GM18858 (cell line): ENCODE data around the gene PTPN14.

Experiments
- ATAC-seq: cut with Tn5 transposase; IDR thresholded peaks from one replicate; pipeline ENCODE4 v1.9.1; 2021; ENCODE audit not compliant: unreplicated experiment

PTPN14 gene

GRCh38 chr1:214569357-214570004 is 18.1 kb upstream of the PTPN14 start:
- no peak for ATAC-seq

- ATAC-seq: no peak
Observed at GRCh38 chr1:214568328-214568727, 16.9 kb upstream of the PTPN14 start.

GRCh38 chr1:214567481-214567980 is 16.1 kb upstream of the PTPN14 start:
- no peak for ATAC-seq

DNA sequence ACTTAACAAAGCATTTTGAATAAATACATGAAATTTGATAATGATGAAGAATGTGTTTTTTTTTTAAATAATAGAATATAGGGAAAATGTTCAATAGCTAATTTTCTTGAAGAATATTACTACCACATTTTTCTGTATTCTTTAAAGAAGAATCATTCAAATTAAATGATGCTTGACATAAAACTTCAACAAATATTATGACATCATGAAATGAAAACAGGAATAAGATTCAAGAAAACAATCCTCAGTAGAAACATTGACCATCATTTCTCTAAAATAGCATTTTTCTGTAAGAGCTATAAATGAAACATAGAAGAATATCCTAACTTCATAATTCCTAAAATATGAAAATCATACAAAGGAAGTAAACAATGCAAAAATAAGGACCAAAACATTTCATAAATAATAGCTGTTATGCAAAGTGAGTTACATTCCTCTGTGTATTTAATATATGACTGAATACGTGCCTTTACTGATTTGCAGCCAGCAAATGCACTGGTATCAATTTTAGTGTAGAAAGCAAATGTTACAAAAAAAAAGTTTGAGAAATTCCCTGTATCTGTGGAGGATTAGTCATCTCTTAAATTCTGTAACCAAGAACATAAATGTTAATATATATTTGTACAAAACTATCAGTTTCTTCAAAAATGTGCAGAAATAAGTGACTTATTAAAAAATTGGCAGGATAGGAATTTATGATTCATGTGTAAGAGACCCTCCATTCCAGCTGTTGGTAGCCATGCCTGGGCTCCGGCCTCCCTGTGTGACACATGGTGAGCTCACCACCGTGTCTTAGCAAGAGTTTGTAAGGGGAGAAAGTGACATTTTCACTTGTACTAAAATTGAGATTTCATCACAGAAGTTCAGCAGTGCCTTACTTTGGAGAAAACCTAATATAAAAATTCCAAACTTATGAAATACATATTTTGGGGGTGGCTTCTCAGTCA is 15.0 kb upstream of the PTPN14 start:
- ATAC-seq: no peak

DNA sequence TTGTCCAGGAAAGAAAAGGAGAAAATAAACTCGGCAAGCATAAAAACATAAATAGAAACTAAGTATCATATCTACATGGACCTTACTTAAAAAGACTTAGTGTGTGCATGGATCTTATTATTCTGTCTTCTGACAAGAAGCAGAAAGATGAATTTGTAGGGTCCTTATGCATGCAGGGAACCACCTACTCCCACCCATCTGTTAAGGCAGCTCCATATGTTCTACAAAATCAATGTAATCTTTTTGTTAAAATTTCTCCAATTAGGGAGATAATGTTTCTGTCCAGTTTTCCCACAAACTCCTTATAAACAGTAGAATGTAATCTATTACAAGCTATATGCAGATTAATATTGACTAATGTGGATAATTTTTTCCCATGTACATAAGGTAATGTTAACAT is 13.9 kb upstream of the PTPN14 start:
- ATAC-seq: no peak

DNA sequence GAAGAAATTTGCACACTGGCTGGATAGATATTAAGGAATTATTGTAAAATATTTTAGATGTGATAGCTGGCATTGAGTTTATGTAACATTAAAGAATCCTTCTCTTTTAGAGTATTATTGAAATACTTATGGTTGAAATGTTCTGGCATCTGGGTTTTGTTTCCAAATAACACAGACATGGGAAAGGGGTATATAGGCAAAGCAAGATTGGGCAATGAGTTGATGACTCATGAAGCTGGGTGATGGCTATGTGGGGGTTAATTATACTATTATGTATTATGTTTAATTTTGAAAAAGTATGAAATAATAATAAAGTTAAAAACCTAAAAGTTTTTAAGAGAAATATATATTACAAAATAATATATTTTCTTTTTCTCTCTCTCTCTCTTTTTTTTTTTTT is 12.5 kb upstream of the PTPN14 start:
- no peak for ATAC-seq

- ATAC-seq: no peak
Observed at GRCh38 chr1:214557952-214558735, 6.7 kb upstream of the PTPN14 start.

DNA sequence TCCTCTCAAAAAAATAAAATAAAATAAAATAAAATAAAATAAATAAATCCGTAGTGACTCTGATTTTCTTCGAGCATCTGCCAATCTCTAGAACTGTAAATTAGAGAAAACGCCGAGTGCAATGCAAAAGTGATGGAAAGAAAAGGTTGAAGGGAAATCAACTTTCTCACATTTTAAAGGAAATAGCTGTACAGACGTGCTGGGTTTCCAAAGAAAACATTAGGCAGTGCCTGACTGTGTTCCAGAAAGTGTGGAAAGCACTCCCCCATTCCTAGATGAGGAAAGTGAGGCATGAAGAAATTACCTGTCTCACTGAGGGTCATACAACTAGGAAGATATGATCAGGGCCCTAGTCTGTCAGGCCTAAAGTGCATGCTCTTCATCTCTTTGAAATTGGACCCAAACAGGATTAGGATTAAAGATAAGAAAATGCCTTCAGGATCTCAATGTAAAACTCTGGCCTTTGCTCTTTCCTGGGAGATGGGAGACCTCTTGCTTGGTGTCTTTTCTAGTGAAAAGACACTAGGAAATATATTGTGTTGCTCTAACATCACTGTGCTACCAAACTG is 1.8 kb upstream of the PTPN14 start:
- no peak for ATAC-seq

DNA sequence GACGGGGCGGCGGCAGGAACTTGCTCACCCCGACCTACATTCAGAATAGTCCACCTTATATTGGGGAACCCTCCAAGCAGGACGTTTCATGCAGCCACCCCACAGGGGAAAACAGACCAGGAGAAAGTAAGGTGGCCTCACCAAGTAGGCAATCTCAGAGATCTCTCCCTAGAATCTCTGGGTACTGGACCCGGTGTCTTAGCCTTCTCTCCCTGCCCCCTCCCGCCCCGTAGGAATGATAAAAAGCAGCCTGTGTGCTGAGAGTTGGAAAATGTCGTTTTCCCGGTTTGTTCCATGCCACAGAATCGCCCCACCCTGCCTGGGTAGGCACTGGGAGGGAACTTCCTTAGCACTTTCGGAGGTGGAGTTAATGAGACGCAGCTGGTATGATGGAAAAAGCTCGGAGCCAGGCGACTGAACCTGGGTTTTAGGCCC is 789 bp upstream of the PTPN14 start:
- ATAC-seq: no peak

- no peak for ATAC-seq
Observed at GRCh38 chr1:214550857-214551435, 456 bp downstream of the PTPN14 start.

DNA sequence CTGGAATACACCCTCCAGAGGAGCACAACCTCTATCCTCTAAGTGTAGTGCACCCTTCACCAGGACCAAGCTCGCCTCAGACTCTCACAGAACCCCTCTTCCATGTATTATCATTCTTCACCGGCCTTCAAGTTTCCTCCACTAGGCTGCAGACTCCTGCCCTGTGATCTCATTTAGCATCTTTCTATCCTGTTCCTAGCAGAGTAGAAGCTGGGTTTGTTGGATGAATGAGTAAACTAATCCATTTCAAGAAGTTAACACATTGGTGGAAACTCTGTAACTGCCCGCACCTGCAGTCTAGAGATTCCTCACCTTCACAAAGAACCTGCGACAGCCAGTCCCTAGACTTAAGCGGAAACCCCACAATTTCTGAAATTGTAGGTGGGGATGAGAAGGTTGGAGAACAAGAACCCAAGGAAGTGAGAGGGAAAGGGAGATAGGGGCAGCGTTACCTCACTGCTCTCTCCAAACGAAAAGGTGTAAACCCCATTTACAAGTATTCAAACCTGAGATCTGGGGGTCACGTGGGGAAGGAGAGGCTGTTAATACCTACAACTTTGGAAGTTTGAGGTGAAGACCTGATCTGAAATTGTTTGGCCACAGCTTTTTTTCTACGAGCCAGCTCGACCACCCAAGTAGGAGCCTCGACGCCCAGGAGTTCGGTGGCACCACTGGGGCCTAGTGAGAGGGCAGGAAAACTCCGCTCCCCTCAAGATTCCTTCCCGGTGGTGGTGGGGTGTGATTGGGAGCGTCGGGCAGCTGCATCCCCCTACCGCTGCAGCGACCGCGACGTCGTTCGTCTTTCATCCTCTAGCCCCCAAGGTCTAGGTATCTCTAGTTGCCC is 1.2 kb downstream of the PTPN14 start:
- no peak for ATAC-seq

DNA sequence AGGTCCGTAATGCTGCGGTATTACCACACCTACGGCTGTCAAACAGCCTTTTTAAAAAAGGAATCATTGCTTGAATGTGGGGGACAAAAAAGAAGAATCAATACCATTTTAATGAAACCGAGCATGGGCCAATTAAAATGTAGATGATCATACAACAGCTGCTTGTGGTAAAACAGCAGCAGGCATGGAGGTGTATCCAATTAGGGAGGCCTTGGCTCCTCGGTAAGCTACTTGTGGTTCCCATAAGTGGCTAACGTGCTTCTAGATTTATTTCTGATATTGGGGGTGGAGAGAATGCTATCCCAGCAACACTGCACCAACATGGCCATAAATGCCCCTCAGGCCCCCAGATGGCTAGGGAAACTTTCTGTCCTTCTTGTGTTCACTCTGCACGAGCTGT is 1.8 kb downstream of the PTPN14 start:
- ATAC-seq: no peak

GRCh38 chr1:214548988-214549387 is 2.4 kb downstream of the PTPN14 start:
- no peak for ATAC-seq

GRCh38 chr1:214548271-214548670 is 3.1 kb downstream of the PTPN14 start:
- no peak for ATAC-seq

GRCh38 chr1:214547747-214548146 is 3.7 kb downstream of the PTPN14 start:
- no peak for ATAC-seq

DNA sequence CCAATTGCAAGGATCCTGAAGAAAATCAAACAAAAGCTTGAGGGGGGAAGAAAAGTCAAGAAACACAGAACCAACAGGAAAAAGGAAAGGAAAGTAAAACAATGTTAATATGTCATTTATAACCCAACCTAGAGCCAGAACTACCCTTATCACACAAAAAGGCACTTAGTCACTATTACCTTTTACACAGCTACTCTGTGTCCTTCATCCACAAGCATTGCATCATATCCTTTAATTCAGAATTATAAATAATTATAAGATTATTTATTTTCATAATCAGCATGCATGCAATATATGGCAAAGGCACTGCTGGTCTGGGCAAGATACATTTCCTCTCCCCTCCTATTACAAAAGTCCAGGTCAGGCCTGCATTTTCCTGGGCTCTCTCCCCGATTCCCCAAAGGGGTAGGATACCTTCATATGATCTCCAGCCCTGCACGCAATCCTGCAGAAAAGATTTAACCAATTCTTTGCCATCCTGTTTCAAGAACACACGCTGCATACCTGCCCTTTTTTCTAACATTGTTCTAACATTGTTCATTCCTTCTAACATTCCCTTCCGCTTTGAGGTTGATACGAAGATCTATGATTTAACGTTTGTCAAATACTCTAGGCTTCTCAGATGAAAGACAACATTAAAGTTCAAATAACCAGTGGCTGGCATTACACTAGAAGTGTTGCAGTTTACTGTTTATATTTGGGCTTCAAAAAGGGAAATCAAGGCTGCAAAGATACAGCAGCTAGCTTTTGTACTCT is 4.3 kb downstream of the PTPN14 start:
- ATAC-seq: no peak

- no peak for ATAC-seq
Observed at GRCh38 chr1:214546084-214546483, 5.3 kb downstream of the PTPN14 start.

- ATAC-seq: no peak
Observed at GRCh38 chr1:214545293-214545692, 6.1 kb downstream of the PTPN14 start.

DNA sequence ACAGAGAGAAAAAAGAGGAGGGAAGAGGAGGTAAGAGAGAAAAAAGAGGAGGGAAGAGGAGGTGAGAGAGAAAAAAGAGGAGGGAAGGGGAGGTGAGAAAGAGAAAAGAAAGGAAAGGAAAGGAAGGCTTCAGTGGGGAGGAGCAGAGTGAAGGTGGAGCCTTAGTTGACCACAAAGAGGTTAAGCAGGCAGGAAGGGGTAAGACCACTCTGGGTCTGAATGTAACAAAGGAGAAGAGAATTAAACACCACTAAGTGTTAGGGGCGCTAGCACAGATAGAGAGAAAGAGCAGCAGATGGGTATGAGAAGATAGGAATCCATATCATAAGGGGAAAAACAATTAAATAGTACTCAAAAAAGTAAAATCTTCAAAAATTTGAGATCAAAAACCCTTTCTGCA is 6.6 kb downstream of the PTPN14 start:
- ATAC-seq: no peak
